Natural killer cell (primary cell): ENCODE results near the gene PCBP3. TPM values are rescaled to one million over a fixed set of nuclear protein-coding genes. Genes with fewer than 3 reads are reported as not detected.

ENCODE experiments used
- ATAC-seq, 3 donors: fragments of 150-1000 bp in 2 of 3; fragments of 200-7000 bp in 1 of 3; cut with Tn5 transposase; 1 replicate in 1 of 3; 2 replicates in 2 of 3; pipeline ENCODE4 v1.10.0; 2021; ENCODE audit warnings: mild to moderate bottlenecking in 2 of 3, moderate library complexity in 2 of 3
- DNase-seq, 2 donors: peaks; one replicate each; pipeline versions ENCODE4 v3.0.0 to v3.0.0-alpha.2; 2013 to 2021; ENCODE audit warnings: mixed read lengths in 1 of 2
- H3K27ac ChIP-seq: one replicate; pipeline ENCODE4 v1.5.1; 2013; ENCODE audit warnings: mild to moderate bottlenecking, low read length
- H3K27me3 ChIP-seq: one replicate; pipeline ENCODE4 v1.6.1; 2013; ENCODE audit warnings: low read length; ENCODE audit not compliant: control insufficient read depth, insufficient read depth
- H3K36me3 ChIP-seq: one replicate; pipeline ENCODE4 v1.6.1; 2013; ENCODE audit warnings: low read length; ENCODE audit not compliant: control insufficient read depth, insufficient read depth
- H3K4me1 ChIP-seq: one replicate; pipeline ENCODE4 v1.6.1; 2013; ENCODE audit warnings: low read length; ENCODE audit not compliant: control insufficient read depth, insufficient read depth
- H3K4me3 ChIP-seq: one replicate; pipeline ENCODE4 v1.5.1; 2013; ENCODE audit warnings: low read length
- H3K9me3 ChIP-seq: one replicate; pipeline ENCODE4 v1.6.1; 2013; ENCODE audit warnings: low read length; ENCODE audit not compliant: control insufficient read depth, insufficient read depth
- H3K27ac Mint-ChIP-seq, 2 donors: one replicate each; pipeline ENCODE4 v1.8.0; 2022; ENCODE audit warnings: mild to moderate bottlenecking in 2 of 2, mixed read lengths in 2 of 2, moderate library complexity in 1 of 2
- H3K27me3 Mint-ChIP-seq, 2 donors: one replicate each; pipeline ENCODE4 v1.8.0; 2022; ENCODE audit warnings: low read depth in 2 of 2, mixed read lengths in 2 of 2
- H3K36me3 Mint-ChIP-seq: one replicate; pipeline ENCODE4 v1.8.0; 2022; ENCODE audit warnings: mixed read lengths
- H3K4me1 Mint-ChIP-seq, 2 donors: one replicate each; pipeline ENCODE4 v1.8.0; 2022; ENCODE audit warnings: mixed read lengths in 2 of 2
- H3K4me3 Mint-ChIP-seq: one replicate; pipeline ENCODE4 v1.8.0; 2022; ENCODE audit warnings: mild to moderate bottlenecking, moderate library complexity, mixed read lengths
- H3K9me3 Mint-ChIP-seq, 2 donors: one replicate each; pipeline ENCODE4 v1.8.0; 2022; ENCODE audit warnings: mixed read lengths in 2 of 2
- CTCF ChIP-seq: fragments of 200-600 bp; IDR thresholded peaks from one replicate; pipeline ENCODE4 v1.8.0; 2022; ENCODE audit warnings: antibody characterized with exemption
- WGBS: methylation state at CpG from one replicate; pipeline ENCODE4 v1.1.7; 2013; ENCODE audit warnings: missing lambda C conversion rate; ENCODE audit not compliant: insufficient coverage; 5-methylcytosine and 5-hydroxymethylcytosine counted together
- intact Hi-C: fragments of 100-400 bp; cut with micrococcal nuclease; formaldehyde crosslinking; loops from one replicate; pipeline ENCODE4 v1.14.2; 2022
- total RNA-seq, 4 donors: library from RNA; stranded (reverse); fragments of 120-200 nt in 1 of 4; gene quantifications; one replicate each; pipeline versions ENCODE4 v1.2.3 to v1.2.4, GENCODE V29; 2013 to 2022

The PCBP3 gene
- total RNA-seq, 3 donors from 2014 or later (not counting 1 experiment from before 2014, with no cell fraction given), result 0.50 to 3.0 (median 0.52) TPM

GRCh38 chr21:45876381-45877170 lies 233.1 kb downstream of the PCBP3 start:
- H3K9me3 ChIP-seq, result no peaks in the 10 kb centered on the region
- no peaks in the 10 kb centered on the region for H3K9me3 Mint-ChIP-seq
- peaks cover 11% of the 10 kb centered on the region for H3K4me1 ChIP-seq
- no peak overlapping the region for H3K4me3 Mint-ChIP-seq
- no peaks in the 10 kb centered on the region for H3K27me3 ChIP-seq
- DNase-seq, result no peak
- H3K27me3 Mint-ChIP-seq, result peaks cover 13 to 21% of the 10 kb centered on the region in 2 donors
- H3K36me3 Mint-ChIP-seq, result no peaks in the 10 kb centered on the region
- H3K27ac Mint-ChIP-seq, result no peak overlapping the region
- TF ChIP-seq CTCF, result no peak
- no peak for ATAC-seq
- no peak overlapping the region for H3K27ac ChIP-seq
- H3K4me3 ChIP-seq, result no peak overlapping the region
- H3K36me3 ChIP-seq, result no peaks in the 10 kb centered on the region
- intact Hi-C loops, result no loop called here
- 84% methylated on average over 28 of the region's 28 CpGs for WGBS
- H3K4me1 Mint-ChIP-seq, result peaks cover 6% of the 10 kb centered on the region in 2 donors

GRCh38 chr21:45877171-45877438 lies 233.6 kb downstream of the PCBP3 start:
- H3K27ac ChIP-seq, result no peak overlapping the region
- peaks cover 16 to 26% of the 10 kb centered on the region in 2 donors for H3K27me3 Mint-ChIP-seq
- no peak overlapping the region for H3K4me3 ChIP-seq
- no peaks in the 10 kb centered on the region for H3K36me3 ChIP-seq
- peaks cover 6% of the 10 kb centered on the region in 2 donors for H3K4me1 Mint-ChIP-seq
- WGBS, result 89% methylated on average over 5 of the region's 6 CpGs
- H3K27me3 ChIP-seq, result no peaks in the 10 kb centered on the region
- DNase-seq, result no peak
- no peak for TF ChIP-seq CTCF
- no peak for ATAC-seq
- H3K4me1 ChIP-seq, result peaks cover 11% of the 10 kb centered on the region
- H3K9me3 ChIP-seq, result no peaks in the 10 kb centered on the region
- no peaks in the 10 kb centered on the region for H3K9me3 Mint-ChIP-seq
- intact Hi-C loops, result no loop called here
- H3K27ac Mint-ChIP-seq, result no peak overlapping the region
- no peak overlapping the region for H3K4me3 Mint-ChIP-seq
- H3K36me3 Mint-ChIP-seq, result no peaks in the 10 kb centered on the region

GRCh38 chr21:45877821-45878469 lies 234.4 kb downstream of the PCBP3 start:
- H3K4me3 Mint-ChIP-seq, result no peak overlapping the region
- TF ChIP-seq CTCF, result no peak
- peaks cover 11% of the 10 kb centered on the region for H3K4me1 ChIP-seq
- ATAC-seq, result no peak
- H3K27ac Mint-ChIP-seq, result no peak overlapping the region
- H3K36me3 Mint-ChIP-seq, result no peaks in the 10 kb centered on the region
- no peak for DNase-seq
- no peaks in the 10 kb centered on the region for H3K9me3 ChIP-seq
- intact Hi-C loops, result no loop called here
- peaks cover 21 to 34% of the 10 kb centered on the region in 2 donors for H3K27me3 Mint-ChIP-seq
- H3K4me3 ChIP-seq, result no peak overlapping the region
- 67% methylated on average over 9 of the region's 9 CpGs for WGBS
- H3K4me1 Mint-ChIP-seq, result peaks cover 6% of the 10 kb centered on the region in 2 donors
- H3K27ac ChIP-seq, result no peak overlapping the region
- no peaks in the 10 kb centered on the region for H3K27me3 ChIP-seq
- H3K36me3 ChIP-seq, result no peaks in the 10 kb centered on the region
- no peaks in the 10 kb centered on the region for H3K9me3 Mint-ChIP-seq
